Retinal pigment epithelial cell (primary cell): ENCODE results near the gene MUC6.
"Not testable (repeated sequence)": the region's sequence is repeated elsewhere in the genome, so short reads cannot be mapped to it uniquely, and the experiment has no call there.

Experiments
- DNase-seq: peaks from one replicate; pipeline ENCODE4 v3.0.0-alpha.2; 2010; ENCODE audit warnings: low read depth
- H3K4me3 ChIP-seq: 2 replicates; pipeline ENCODE4 v1.5.1; 2011; ENCODE audit warnings: mild to moderate bottlenecking, low read length, control low read depth, moderate library complexity
- CTCF ChIP-seq: conservative IDR thresholded peaks from 2 replicates; pipeline ENCODE4 v1.5.1; 2011; ENCODE audit warnings: low read depth, low read length, control low read depth, inconsistent platforms

Gene MUC6

GRCh38 chr11:1019321-1019910 is 17.1 kb downstream of the MUC6 start:
- DNase-seq: no peak
- TF ChIP-seq CTCF: no peak

DNA sequence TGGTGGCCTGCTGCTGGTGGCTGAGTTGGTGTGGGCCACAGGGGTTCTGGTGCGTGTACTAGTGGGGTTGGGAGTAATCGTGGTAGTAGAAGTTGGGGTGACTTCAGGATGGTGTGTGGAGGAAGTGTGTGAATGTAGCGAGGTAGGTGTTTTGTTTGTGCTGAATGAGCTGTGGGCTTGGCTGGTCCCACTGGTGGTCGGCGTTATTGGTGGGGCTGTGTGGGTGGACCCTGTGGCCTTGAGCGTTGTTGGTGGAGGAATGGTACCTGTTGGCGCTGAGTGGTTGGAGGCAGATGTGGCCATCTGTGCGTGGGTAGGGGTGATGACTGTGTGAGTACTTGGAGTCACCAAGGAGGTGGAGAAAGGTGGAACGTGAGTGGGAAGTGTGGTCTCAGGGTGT is 18.4 kb downstream of the MUC6 start:
- no peak overlapping the region for H3K4me3 ChIP-seq
- TF ChIP-seq CTCF: no peak
- no peak for DNase-seq

More at GRCh38 chr11:1019321-1019910, 17.1 kb downstream of the MUC6 start:
- H3K4me3 ChIP-seq: no peak overlapping the region

DNA sequence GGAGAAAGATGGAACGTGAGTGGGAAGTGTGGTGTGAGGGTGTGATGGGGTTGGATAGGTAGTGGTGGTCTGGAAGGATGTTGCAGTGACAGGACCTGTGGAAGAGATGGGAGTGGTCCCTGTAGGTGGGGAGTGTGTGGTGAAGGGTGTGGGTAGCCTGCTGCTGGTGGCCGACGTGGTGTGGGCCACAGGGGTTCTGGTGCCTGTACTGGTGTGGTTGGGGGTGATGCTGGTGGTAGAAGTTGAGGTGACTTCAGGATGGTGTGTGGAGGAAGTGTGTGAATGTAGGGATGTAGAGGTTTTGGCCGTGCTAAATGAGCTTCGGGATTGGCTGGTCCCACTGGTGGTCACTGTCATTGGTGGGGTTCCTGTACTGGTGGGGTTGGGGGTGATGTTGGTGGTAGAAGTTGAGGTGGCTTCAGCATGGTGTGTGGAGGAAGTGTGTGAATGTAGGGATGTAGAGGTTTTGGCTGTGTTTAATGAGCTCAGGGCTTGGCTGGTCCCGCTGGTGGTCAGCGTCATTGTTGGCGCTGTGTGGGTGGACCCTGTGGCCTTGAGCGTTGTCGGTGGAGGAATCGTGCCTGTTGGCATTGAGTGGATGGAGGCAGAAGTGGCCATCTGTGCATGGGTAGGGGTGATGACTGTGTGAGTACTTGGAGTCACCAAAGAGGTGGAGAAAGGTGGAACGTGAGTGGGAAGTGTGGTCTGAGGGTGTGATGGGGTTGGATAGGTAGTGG is 19.1 kb downstream of the MUC6 start:
- H3K4me3 ChIP-seq: no peak overlapping the region
- TF ChIP-seq CTCF: no peak
- no peak for DNase-seq

GRCh38 chr11:1016610-1017126 is 19.9 kb downstream of the MUC6 start:
- DNase-seq, H3K4me3 ChIP-seq: not testable (repeated sequence)

DNA sequence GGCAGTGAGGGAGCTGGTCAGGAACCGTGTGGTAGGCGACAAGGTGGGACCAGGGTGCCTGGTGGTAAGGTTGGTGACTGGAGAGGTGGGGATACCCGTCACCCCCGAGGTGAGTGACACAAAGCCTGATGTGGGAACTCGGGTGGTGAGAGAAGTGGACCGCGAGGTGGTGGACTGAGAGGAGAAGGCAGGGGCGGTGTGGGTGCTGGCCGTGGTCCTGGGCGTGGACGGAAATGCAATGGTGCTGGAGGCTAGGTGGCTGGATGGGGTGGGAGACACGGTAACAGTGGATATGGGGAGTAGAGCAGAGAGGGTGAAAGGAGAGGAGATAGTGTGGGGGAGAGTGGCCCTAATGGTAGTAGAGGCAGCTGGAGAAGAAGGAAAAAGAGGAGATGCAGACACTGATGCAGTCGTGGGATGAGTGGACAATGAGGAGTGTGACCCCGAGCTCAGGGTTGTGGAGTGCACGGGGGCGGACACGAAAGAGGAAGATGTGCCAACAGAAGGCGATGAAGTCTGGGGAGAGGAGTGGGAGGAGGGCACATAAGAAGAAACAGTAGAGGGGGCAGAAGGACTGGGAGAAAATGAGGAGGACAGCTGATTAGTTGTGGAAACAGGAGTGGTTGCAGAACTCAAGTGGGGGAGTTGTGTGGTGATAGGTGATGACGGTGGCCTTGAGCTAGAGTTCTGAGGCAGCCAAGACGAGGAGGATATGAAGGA is 20.5 kb downstream of the MUC6 start:
- no peak for DNase-seq
- no peak overlapping the region for H3K4me3 ChIP-seq
- TF ChIP-seq CTCF: no peak

- no peak for DNase-seq
- H3K4me3 ChIP-seq: no peak overlapping the region
- TF ChIP-seq CTCF: no peak
Observed at GRCh38 chr11:1015064-1015463, 21.5 kb downstream of the MUC6 start.

- no peak overlapping the region for H3K4me3 ChIP-seq
- DNase-seq: no peak
- TF ChIP-seq CTCF: no peak
Observed at GRCh38 chr11:1014276-1014675, 22.2 kb downstream of the MUC6 start.
